22Rv1 (cell line): Measurements from ENCODE around the gene MATN3.

Source experiments
- ZFX ChIP-seq: fragments of 450-650 bp; IDR thresholded peaks from 2 replicates; pipeline ENCODE4 v1.6.1; 2017; ENCODE audit warnings: antibody characterized with exemption, borderline replicate concordance
- TF ChIP-seq, protein P1 (sequence below): fragments of 450-650 bp; IDR thresholded peaks from 2 replicates; pipeline ENCODE4 v1.5.1; 2017; ENCODE audit warnings: mild to moderate bottlenecking

DNA sequence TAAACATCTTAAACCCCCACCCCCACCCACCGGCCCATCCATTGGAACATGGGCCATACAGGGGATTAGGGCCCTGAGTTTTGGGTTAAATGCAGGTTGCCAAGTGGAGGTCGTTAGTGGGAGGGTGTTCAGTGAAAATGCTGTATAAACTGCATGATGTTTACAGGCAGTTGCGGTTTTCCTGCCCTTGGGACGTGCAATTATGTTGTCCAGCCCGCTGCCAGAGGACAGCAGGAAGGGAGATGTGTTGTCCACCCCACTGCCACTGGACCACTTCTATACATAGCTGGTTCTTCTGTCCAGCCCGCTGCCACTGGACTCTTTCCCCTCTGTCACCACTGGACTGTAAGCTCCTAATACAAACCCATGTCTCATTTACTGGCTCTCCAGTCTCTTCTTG lies 41.7 kb upstream of the MATN3 start:
- TF ChIP-seq, protein P1, sequence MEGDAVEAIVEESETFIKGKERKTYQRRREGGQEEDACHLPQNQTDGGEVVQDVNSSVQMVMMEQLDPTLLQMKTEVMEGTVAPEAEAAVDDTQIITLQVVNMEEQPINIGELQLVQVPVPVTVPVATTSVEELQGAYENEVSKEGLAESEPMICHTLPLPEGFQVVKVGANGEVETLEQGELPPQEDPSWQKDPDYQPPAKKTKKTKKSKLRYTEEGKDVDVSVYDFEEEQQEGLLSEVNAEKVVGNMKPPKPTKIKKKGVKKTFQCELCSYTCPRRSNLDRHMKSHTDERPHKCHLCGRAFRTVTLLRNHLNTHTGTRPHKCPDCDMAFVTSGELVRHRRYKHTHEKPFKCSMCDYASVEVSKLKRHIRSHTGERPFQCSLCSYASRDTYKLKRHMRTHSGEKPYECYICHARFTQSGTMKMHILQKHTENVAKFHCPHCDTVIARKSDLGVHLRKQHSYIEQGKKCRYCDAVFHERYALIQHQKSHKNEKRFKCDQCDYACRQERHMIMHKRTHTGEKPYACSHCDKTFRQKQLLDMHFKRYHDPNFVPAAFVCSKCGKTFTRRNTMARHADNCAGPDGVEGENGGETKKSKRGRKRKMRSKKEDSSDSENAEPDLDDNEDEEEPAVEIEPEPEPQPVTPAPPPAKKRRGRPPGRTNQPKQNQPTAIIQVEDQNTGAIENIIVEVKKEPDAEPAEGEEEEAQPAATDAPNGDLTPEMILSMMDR, result no peak
- TF ChIP-seq ZFX, result no peak
